Esophagus mucosa (tissue), 1 donor: Measurements from ENCODE around the gene MTAP. TPM values are rescaled to one million over a fixed set of nuclear protein-coding genes. Genes with fewer than 3 reads are reported as not detected.
A peak's percentile ranks its signal among the peaks of the same experiment; 100 is the strongest.
"Not testable (repeated sequence)": the region's sequence is repeated elsewhere in the genome, so short reads cannot be mapped to it uniquely, and the experiment has no call there.

Source experiments
- ATAC-seq: fragments of 200-7000 bp; cut with Tn5 transposase; one replicate; pipeline ENCODE4 v1.9.1; 2020
- total RNA-seq: library from RNA; stranded (reverse); gene quantifications from one replicate; pipeline ENCODE4 v1.2.4, GENCODE V29; 2023
- donor health status: DM: yes; HTN: yes; CAD: no.

Gene MTAP
- total RNA-seq, 1 donor from 2014 or later: 50.5 TPM

DNA sequence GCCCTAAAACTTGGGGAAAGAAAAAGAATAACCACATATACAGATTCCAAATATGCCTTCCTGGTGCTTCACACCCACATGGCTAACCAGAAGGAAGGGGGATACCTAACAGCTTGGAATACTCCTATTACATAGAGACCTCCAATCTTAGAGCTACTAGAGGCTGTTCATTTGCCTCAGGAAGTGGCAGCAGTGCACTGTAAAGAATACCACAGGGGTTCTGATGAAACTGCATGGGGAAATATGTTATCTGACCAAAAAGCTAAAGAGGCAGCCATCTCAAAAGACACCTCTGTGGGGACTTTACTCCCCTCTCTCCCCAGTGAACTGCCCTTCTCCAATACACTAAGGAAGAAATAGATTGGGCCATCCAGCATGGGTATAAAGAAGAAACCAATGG is 125.3 kb downstream of the MTAP start:
- no peak for ATAC-seq

DNA sequence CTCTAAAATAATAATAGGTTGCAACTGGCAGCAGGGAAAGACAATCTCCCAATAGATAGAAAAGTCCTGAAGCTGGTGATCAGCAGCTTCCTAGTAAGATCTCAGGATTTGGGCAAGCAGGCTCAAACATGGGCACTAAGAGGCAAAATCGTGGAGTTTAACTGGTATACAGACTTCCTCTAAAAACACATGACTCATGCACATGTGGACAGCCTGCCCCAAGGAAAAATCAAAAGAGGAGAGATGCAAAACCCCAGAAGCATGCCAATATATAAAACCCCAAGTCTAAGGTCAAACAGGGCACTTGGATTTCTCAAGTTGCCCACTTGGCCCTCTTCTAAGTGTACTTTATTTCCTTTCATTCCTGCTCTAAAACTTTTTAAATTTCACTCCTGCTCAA is 129.0 kb downstream of the MTAP start:
- ATAC-seq: no peak

DNA sequence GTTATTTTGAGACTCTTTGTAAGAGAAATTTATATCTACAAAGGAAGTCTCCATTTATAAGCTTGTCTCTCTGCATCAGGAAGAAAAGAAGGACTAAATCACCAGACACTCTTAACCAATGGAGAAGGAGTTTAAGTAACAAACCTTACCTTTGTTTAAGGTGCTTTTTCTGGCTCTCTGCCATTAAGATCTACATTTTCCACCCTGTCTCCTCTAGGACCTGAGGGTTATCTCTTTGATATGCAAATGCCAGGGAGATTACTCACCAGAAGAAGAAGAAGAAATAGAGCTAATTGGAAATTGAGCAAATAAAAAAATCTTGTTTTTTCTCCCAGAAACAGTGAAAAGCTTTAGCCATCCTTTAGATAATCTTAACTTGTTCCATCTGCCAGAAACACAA is 130.8 kb downstream of the MTAP start:
- no peak for ATAC-seq

DNA sequence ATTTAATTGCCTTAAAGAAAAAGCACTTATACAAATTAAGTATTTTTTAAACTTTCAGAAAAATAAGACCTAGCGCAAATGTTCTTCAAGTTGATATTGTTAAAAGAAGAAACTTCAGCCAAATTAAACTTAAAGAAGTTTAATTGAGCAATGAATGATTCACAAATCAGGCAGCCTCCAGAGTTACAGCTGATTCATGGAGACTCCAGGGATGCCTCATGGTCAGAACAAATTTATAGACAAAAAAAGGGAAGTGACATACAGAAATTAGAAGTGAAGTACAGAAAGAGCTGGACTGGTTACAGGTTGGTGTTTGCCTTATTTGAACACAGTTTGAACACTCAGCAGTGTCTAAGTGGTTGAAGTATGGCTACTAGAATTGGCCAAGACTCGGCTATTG is 131.4 kb downstream of the MTAP start:
- ATAC-seq: no peak

DNA sequence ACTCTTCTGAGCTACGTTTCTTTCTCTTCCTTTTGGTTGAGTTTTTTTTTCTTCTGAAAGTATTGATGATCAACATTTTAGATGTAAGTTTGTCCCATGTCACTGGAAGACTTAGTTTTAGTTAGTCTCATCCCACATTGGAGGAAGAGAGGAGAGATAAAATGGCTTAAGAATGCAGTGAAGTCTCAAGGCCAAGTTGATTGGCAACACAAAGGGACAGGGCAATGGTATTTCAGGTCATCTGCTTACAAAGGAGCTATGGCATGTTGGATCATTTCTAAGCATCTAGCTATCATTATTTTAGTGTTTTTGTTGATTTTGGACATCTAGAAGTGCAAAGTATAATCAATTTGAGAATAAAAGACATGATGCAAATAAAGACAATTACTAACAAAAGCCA is 133.2 kb downstream of the MTAP start:
- no peak for ATAC-seq

DNA sequence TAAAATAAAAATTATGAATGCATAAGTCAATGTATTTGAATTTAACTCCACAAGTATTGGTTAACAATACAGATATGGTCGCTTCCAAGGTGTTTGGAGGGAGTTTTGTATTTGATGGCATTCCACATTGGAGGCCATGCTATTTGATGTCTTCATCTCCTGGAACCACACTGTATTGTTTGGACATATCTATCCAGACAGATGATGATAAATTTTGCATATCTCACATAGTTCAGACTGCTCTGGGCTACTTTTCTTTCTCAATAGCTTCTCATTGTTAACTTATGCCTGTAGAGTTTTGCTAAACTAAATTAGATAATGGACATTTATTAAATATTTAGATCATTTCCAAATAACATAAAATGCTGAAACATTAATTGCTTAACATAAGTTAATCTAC is 133.7 kb downstream of the MTAP start:
- no peak for ATAC-seq

DNA sequence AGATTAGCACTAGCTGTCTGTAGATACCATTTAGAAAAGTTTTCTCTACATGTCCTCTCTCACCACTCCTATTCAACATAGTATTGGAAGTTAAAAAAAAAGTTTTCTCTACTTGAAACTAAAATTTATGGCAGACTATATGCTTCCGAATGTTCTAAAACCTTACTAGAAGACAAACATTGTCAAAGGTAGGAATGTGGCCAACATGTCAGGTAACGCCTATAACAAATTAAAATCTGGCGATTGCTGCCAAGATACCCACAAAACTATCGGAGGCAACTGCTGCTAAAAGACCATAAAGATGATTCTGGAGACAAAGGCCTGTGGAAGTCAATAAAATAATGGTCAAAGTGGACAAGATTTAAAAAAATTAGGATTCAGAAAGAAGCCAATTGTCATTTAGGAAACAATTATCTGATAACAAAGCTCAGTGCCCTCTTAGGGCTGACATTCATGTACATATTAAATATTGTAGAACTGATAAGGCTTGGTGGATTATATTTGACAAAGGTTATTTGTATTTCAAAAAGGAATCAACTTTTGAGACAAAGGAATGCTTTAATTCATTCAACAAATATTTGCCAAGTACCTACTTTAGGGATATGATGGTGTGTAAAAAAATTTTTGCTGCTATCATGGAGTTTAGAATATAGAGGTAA is 139.0 kb downstream of the MTAP start:
- no peak for ATAC-seq

DNA sequence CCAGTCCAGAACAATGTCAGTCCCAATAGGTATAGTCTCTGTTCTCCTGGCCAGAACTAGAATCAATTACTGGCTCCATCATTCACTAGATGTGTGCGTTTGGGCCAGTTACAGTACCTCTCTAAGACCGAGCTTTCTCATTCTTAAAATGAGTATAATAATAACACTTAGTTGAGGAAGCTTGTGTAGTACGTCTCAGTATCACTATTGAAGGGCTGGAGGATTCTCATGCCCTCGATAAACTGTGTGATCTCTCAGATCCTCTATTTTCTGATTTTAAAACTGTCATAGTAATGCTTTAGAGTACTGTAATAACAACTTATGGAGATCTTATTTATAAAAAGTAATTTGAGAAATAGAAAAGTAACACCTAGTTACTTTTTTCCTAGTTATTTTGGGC is 141.0 kb downstream of the MTAP start:
- ATAC-seq: no peak

DNA sequence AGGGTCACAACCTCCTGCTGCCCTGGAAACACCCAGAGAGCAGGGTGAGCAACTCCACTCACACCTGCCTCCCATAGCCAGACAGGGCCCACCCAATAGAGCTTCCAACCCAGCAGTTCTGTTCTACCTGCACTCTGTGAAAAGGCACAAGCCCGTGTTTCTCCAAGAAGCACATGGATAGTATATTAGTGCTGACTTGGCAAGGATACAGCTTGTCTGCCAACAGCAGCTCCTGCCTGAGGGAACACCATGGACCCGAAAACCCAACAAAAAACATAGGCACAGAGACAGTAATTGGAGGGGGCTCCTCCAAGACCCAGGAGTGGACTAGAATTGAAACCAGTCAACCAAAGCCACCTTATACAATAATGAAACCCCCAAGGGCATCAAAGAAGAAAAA is 143.2 kb downstream of the MTAP start:
- no peak for ATAC-seq

DNA sequence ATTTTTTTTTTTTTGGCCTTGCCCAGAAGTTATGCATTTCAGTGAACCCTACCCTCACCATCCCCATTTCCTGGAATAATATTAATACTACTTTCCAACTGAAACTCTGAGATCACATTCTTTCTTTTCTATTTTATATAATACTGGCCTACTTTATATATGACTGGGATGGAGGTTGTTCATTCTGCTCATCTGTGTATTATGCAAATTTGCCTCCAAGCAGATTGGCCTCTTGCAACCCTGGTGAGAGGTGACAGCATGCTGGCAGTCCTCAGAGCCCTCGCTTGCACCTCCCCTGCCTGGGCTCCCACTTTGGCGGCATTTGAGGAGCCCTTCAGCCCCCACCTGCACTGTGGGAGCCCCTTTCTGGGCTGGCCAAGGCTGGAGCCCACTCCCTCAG is 156.4 kb downstream of the MTAP start:
- ATAC-seq: no peak

DNA sequence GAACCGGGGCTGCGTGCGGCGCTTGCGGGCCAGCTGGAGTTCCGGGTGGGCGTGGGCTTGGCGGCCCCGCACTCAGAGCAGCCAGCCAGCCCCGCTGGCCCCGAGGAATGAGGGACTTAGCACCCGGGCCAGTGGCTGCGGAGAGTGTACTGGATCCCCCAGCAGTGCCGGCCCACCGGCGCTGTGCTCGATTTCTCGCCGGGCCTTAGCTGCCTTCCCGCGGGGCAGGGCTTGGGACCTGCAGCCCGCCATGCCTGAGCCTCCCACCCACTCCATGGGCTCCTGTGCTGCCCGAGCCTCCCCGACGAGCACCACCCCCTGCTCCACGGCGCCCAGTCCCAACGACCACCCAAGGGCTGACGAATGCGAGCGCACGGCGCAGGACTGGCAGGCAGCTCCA is 156.8 kb downstream of the MTAP start:
- ATAC-seq: not testable (repeated sequence)

DNA sequence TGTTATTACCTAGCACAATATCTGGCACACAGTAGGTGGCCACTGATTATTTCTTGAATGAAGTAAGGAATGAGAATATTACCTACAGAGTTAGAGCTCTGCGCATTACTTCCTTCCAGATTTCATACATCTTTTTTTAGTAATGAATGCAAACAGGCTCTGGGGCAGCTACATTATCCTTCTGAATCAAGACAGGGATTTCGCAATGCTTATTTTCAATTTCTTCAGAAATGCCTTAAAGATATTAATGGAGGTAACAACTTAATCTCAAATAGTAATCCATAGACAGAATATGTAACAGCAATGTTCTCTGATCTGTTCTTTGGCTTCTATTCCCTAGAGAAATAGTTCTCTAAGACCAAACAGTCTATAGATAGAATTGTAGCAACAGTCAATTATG is 159.1 kb downstream of the MTAP start:
- ATAC-seq: no peak

DNA sequence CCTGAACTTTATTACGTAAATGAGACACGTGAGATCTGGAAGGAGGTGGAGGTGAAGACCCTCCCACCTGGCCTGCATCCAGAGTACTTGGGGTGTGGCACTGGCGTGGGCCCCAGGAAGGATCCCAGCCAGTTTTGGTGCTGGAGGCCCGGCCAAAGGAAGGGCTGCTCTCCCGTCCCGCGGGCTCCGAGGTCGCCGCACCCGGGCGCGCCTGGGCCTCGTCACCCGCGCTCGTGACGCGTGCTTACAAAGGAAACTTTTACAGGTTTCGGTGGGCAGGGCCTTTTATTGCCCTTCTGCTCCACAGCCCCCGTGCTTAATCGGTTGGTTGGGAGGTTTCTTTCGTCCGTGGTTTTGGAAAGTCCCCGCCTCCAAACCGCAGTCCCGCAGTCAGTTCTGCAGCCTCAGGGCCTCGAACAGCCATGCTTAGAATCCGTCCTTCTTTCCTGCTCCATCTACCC is 162.5 kb downstream of the MTAP start:
- peak; percentile 93 for ATAC-seq

DNA sequence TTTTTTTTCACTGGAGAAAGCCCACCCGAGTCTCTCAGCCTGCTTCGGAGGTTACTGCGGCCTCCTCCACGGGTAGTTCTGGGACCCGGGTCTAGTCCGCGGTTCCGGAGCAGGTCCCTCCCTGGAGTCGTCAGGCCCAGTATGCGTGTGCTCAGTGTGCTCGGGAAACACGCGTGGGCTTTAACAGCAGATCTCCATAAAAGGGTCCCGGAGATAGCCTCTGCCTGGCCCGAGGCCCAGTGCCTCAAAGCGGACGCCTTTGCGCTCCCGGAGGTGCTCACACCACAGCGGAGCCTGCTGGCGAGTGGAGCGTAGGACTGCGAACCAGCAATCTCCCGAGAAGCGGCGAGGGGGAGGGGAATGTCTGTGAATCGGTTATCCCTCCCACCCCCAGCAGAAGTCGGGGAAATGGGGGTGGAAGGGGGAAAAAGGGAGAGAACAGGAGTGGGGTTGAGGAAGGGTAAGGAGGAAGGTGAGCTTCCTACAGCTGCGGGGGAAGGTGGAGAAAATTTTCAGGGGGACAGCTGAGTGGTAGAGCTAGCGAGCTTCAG is 163.0 kb downstream of the MTAP start:
- peak; percentile 87 for ATAC-seq

DNA sequence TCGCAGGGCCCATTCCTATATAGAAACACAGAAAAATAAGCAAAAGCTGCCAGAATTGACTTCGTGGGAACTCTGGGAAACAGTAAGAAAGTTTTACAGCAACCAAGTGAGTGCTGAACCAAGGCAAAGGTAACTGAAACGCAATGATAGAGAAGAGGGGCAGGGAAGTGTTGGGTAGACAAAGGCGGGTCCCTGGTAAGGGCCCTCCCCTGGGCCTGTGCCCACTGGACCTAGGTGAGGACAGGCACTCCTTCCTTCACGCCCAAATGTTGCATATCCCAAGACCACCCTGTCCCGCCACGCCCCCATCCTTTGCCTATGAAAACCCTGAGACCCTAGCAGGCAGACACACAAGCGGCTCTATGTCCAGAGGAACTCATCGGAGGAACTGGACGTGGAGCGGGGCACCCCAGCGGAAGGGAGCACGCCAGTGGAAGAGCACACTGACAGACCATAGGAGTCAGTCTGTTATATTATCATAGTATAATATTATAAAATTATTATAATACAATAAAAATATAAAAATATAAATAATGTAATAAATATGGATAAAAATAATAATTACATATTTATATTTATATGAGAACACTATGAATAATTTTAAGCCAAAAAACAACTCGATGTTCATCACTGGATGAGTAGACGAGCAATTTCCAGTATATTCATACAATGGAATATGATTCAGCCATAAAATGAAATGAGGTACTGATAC is 163.9 kb downstream of the MTAP start:
- no peak for ATAC-seq

DNA sequence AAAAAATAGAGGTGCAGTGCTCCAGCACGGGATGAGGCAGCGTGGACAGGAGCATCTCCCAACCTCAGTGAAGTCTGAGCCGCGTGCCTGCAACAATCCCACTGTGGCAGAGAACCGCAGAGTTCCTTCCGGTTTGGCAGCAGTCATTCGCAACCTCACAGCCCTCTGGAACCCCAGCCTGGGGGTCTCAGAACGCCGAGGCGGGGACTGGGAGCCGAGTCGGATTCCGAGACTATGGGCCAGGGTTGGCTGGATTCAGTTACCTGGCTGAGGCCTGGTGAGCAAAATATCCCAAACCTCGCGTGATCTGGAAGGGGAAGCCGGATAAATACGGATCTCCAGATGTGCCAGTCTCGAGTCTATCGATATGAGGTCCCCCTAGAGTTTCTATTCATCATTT is 164.7 kb downstream of the MTAP start:
- no peak for ATAC-seq

DNA sequence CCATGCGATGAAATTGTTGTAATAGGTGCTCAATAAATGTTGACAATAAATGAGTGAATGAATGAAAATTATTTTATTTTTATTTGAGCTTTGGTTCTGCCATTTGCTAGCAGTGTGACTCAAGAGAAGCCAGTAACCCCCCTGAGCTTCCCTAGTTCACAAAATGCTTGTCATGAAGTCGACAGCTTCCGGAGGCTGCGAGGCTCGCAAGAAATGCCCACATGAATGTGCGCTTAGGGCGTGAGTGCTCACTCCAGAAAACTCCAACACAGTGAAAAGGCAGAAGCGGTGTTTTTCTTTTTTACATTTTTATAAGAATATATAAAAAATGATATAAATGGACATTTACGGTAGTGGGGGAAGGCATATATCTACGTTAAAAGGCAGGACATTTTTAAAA is 165.3 kb downstream of the MTAP start:
- no peak for ATAC-seq

DNA sequence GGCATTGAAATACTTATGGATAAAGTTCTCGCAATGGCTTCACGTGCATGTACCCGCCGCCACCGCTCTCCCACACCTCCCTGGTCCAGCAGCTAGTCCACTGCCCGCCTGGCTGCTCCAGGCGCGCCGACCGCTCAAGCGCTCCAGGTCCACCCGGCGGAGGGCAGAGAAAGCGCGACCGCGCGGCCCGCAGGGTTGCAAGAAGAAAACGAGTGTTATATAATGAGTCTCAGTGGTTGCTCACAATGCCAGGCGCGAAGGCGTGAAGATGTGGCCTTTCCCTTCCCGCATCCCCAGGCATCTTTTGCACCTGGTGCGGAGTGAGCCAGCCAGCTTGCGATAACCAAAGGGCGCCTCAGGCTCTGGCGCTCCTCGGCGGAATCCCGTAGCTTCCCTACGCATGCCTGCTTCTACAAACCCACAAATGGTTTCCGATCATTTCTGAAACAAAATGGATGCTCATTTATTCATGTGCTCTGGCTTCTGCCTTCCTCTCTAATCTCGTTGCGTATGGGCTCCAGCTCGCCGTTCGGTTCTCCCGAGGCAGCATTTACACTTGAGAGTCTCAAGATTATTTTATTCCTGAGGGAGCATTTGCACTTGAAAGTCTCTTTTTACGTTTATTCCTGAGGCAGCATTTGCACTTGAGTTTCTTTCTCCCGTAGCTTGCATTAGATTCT is 166.0 kb downstream of the MTAP start:
- no peak for ATAC-seq

DNA sequence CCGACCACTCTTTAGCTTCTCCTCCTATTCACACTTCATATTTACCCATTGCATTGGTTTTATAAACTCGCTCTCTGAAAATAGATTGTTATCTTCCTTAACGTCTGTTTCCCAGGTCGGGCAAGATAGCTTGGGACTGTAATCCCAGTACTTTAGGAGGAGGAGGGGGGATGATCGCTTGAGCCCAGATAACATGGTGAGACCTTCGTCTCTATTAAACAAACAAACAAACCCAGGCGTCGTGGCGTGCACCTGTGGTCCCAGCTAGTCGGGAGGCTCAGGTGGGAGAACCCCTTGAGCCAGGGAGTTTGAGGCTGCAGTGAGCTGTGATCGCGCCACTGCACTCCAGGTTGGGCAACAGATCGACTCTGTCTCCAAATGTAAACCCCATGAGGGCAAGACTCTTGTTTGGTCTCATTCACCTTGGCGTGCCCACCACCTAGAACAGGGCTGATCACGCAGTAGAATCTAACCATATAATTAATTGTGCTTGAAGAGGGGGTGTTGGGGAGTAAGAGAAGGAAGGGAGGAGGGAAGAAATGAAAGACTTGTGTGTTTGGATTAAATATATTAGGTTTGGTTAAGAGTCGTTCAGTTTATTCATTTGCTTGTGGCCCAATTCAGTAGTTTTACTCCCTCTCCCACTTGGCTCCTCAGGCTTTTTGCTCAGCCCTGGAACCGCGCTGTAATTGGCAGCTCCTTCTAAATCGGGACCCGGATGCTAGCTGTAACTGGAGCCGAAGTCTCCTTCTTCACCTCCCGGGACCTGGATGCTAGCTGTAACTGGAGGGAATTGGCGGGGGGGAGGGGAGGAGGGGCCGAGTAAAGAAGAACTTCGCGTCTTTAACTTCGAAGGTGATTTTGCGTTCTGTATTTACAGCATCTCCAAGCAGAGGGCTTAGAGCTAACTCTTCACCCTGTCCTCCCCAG is 166.8 kb downstream of the MTAP start:
- no peak for ATAC-seq

DNA sequence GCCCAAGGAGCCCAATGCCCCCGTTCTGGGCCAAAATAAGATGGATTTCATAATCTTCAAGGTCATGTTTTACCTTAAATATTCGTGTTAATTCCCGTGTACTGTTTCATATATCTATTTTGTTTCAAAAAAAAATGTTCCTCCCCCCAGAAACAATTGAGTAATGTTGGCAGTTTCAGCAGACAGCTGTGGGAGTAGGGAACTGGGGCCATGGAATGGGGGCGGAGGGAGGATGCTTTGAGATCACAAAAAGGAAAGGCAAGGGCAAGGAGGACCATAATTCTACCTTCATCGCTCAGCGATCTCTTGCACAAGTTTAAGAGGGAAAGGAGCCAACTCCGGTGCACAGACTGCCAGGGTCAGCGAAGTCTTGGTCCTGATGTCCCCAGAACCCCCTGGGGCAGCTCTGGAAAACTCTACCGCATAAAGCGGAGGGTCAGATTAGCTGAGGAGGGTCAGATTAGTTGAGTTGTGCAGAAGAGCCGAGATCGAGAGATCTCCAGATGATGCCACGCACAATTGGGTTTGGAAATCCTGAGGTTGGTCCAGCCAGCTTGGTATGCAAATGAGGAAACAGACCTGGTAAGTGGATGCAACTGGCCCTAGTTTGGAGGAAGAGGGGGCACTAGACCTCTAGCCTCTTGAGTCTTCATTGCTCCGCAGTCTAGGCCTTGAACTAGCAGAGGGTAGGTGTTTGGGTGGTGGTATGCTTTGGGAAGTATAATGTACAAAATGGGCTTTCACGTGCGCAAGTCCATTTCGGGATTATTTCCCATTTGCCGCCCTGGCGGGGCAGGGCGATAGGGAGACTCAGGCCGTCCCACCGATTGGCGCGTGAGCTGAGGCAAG is 167.7 kb downstream of the MTAP start:
- no peak for ATAC-seq

DNA sequence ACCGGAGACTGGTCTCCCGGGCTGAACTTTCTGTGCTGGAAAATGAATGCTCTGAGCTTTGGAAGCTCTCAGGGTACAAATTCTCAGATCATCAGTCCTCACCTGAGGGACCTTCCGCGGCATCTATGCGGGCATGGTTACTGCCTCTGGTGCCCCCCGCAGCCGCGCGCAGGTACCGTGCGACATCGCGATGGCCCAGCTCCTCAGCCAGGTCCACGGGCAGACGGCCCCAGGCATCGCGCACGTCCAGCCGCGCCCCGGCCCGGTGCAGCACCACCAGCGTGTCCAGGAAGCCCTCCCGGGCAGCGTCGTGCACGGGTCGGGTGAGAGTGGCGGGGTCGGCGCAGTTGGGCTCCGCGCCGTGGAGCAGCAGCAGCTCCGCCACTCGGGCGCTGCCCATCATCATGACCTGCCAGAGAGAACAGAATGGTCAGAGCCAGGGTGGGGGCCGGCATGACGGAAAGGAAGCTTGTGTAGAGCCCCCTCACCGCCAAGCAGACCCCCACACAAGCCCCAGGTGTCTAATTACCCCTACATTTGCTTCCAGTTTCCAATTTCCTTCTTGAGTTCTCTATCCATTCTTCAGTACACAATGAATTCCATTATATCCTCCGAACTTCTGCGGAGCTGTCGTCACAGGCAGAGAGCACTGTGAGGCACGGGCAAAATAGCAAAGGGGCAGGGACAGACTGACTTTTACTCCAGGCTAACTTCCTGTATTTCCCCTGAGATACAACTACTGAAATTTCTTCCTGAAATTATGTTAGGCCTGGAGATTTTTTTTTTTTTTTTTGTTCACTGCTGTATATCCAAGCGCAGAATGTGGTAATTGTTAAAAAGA is 168.6 kb downstream of the MTAP start:
- ATAC-seq: peak; percentile 24
